Activated naive CD8-positive, alpha-beta T cell treated with anti-CD3 and anti-CD28 coated beads for 36 hours (primary cell): ENCODE data around the gene GRM5. TPM values are rescaled to one million over a fixed set of nuclear protein-coding genes. Genes with fewer than 3 reads are reported as not detected.
"Not testable (repeated sequence)": the region's sequence is repeated elsewhere in the genome, so short reads cannot be mapped to it uniquely, and the experiment has no call there.

ENCODE experiments used
- DNase-seq: peaks from one replicate; pipeline ENCODE4 v3.0.0; 2021
- H3K27ac Mint-ChIP-seq: one replicate; pipeline ENCODE4 v1.8.0; 2022; ENCODE audit warnings: mild to moderate bottlenecking, moderate library complexity, mixed read lengths
- H3K27me3 Mint-ChIP-seq: one replicate; pipeline ENCODE4 v1.8.0; 2022; ENCODE audit warnings: mild to moderate bottlenecking, mixed read lengths
- H3K36me3 Mint-ChIP-seq: one replicate; pipeline ENCODE4 v1.8.0; 2021; ENCODE audit warnings: mild to moderate bottlenecking, mixed read lengths
- H3K4me1 Mint-ChIP-seq: one replicate; pipeline ENCODE4 v1.8.0; 2021; ENCODE audit warnings: mixed read lengths
- H3K4me3 Mint-ChIP-seq: one replicate; pipeline ENCODE4 v1.8.0; 2022; ENCODE audit warnings: mild to moderate bottlenecking, moderate library complexity, mixed read lengths
- H3K9me3 Mint-ChIP-seq: one replicate; pipeline ENCODE4 v1.8.0; 2022; ENCODE audit warnings: mixed read lengths
- total RNA-seq, 2 experiments: library from RNA; stranded (reverse); gene quantifications; one replicate each; pipeline ENCODE4 v1.2.3, GENCODE V29; 2021

Gene GRM5
- total RNA-seq, 2 experiments from 2014 or later, result not detected

DNA sequence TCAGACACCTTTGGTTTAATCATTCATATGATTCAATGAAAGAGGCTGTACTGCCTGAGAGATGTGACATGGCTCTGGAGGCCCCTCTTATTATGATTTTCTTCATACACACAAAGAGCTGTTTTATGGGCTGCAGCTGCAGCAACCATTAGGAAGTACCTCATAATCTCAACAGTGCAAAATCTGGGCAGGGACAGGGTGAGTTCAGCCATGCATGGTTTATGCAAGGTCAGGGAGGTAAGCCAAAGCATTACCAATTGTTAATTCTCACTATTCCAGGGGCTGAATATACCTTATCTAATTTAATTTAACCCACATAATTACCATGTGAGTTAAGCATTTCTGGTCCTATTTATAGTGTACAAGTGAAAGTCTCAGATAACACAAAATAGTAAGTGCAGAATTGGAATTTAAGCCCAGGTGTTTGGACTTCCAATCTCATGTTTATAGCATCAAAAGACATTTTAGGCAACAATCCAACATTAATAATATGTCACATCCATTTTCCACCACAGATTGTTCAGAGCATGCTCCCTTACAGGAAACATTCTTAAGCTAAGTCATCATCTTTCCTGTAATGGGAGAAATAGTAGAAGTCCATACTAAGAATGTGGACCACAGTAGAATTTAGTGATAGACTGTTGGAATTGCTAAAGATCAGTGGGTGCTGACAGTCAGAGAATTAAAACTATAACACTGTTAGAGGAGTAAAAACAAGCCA lies 45.8 kb downstream of the GRM5 start:
- H3K9me3 Mint-ChIP-seq, H3K4me1 Mint-ChIP-seq, H3K27me3 Mint-ChIP-seq, H3K4me3 Mint-ChIP-seq, H3K36me3 Mint-ChIP-seq, DNase-seq, H3K27ac Mint-ChIP-seq: not testable (repeated sequence)

DNA sequence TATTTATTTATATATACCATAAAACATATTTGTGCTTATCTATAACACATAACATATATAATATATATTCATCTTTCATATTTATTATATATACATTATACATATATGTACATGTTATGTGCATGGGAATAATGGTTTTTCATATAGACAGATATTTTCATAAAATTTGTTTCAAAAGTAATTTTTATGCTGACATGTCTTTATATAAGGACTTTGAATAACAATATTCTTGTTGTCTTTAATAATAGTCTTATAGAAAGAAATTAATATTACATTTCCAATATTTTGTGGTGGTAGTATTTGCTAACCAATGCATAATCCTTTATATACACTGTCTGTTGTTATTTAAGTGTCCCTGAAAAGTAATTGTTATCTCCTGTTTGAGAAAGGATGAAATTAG lies 49.6 kb downstream of the GRM5 start:
- no peak overlapping the region for H3K4me3 Mint-ChIP-seq
- DNase-seq, result no peak
- no peaks in the 10 kb centered on the region for H3K9me3 Mint-ChIP-seq
- H3K36me3 Mint-ChIP-seq, result no peaks in the 10 kb centered on the region
- no peak overlapping the region for H3K27ac Mint-ChIP-seq
- H3K4me1 Mint-ChIP-seq, result no peaks in the 10 kb centered on the region
- H3K27me3 Mint-ChIP-seq, result no peaks in the 10 kb centered on the region

DNA sequence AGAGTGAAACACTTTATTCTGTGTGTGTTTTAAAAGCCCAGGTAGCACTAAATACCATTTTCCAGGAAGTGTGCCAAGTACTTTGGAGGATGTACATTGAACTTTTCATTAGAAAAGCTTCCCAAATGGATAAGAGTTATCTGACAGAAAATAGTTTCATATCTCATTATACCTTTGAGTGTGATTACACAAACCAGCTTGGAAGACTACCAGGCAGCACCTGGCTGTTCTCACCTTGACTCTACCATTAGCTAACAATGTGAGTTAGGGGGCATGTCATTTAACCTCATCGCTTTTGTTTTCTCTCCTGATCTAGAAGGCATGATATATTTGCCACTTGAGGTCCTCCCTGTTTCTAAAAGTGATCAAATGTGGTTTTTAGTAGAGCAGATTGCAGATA lies 50.2 kb downstream of the GRM5 start:
- no peak overlapping the region for H3K4me3 Mint-ChIP-seq
- H3K9me3 Mint-ChIP-seq, result no peaks in the 10 kb centered on the region
- no peaks in the 10 kb centered on the region for H3K27me3 Mint-ChIP-seq
- no peaks in the 10 kb centered on the region for H3K4me1 Mint-ChIP-seq
- H3K27ac Mint-ChIP-seq, result no peak overlapping the region
- H3K36me3 Mint-ChIP-seq, result no peaks in the 10 kb centered on the region
- no peak for DNase-seq

DNA sequence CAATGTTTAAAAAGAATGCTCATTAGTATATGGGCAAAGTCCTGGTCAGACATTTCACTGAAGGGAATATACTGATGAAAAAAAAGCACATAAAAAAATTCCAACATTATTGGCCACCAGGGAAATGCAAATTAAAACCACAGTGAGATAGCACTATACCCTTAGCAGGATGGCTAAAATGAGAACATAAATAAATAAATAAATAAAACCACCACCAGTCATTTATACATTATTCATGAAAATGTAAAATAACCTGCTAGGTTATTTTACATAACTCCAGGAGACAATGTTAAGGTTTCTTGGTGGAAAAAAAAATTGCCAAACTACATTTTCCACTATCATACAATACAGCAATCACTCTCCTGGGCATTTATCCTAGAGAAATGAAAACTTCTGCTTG lies 64.9 kb downstream of the GRM5 start:
- not testable (repeated sequence) for H3K4me3 Mint-ChIP-seq, H3K9me3 Mint-ChIP-seq, H3K36me3 Mint-ChIP-seq, H3K4me1 Mint-ChIP-seq, H3K27me3 Mint-ChIP-seq, DNase-seq, H3K27ac Mint-ChIP-seq

DNA sequence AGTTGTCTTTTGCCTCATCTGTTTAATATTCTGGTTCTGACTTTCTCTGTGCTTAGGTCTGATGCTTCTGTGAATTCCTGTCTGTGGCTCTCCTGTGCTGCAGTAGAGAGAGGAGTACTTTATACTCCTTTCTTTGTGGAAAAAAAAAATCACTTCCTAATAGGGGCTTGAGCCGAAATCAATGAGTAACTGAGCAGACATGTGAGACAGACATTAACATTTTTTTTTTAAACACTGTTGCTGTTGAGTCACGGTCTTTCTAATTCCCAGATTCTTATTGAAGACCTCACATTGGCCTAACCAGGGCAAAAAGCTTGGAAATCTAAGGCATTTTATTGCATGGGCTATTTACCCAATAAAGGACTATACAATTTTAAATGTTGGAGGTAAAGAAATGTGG lies 86.1 kb downstream of the GRM5 start:
- no peak for DNase-seq
- H3K27me3 Mint-ChIP-seq, result no peaks in the 10 kb centered on the region
- H3K27ac Mint-ChIP-seq, result no peak overlapping the region
- no peak overlapping the region for H3K4me3 Mint-ChIP-seq
- no peaks in the 10 kb centered on the region for H3K36me3 Mint-ChIP-seq
- H3K4me1 Mint-ChIP-seq, result no peaks in the 10 kb centered on the region
- no peaks in the 10 kb centered on the region for H3K9me3 Mint-ChIP-seq

DNA sequence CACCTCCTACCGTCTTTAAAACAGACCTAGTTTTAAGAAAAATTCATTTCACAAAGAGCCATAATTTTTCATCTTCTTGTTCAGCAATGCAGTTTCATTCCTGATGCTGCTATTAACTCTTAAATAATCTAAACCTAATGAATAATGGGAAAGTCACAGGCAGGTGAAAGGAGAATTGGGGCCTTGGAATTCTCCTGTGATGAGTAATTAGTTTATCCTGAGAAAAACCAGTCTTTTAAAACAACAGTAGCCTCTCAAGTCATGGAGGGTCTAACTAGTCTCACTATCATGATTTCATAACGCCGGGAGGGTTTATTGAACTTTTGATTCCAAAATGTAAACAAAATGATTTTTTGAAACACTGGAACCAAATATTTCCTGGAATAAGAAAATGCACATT lies 86.8 kb downstream of the GRM5 start:
- DNase-seq, H3K27me3 Mint-ChIP-seq, H3K4me1 Mint-ChIP-seq, H3K9me3 Mint-ChIP-seq, H3K27ac Mint-ChIP-seq, H3K4me3 Mint-ChIP-seq, H3K36me3 Mint-ChIP-seq: not testable (repeated sequence)

DNA sequence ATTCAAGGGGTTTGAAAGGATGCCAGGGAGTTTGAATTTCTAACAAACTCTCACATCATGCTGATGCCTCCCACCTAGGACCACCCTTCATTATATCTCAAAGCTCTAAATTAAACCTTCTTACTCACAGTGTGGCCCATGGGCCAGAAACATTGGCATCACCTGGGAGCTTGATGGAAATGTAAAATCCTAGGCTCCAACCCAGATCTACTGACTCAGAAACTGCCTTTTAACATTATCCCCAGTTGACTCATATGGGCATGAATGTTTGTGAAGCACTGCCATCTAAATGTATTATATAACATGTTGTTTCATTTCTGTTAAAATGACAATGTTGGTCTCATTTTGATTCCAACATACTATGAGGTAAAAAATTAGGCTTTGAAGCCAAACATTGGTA lies 90.3 kb downstream of the GRM5 start:
- not testable (repeated sequence) for H3K9me3 Mint-ChIP-seq, H3K4me3 Mint-ChIP-seq, H3K36me3 Mint-ChIP-seq, H3K27ac Mint-ChIP-seq, DNase-seq, H3K27me3 Mint-ChIP-seq, H3K4me1 Mint-ChIP-seq

DNA sequence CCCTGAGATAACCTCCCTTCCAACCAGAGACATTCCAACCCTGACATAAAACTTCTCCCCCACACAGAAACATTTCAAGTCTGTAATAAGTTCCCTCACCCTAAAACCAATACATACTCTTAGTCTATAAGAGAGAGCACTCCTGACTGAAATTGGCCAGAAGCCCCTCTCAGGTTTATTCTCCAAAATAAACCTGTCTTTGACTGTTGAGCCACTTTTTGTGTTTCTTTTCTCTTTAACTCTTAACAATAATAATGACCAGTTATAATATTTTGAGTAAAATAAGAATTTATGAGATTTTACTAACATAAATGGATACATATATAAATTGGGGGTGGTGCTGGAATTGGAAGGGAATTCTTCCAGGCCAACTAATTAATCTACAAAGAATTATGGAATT lies 93.6 kb downstream of the GRM5 start:
- DNase-seq, result no peak
- Mint-ChIP-seq H3K27ac (no peak overlapping the region), H3K36me3 (no peaks in the 10 kb centered on the region), H3K4me1 (no peaks in the 10 kb centered on the region), H3K9me3 (peaks cover 3% of the 10 kb centered on the region), H3K27me3 (no peaks in the 10 kb centered on the region), H3K4me3 (no peak overlapping the region)

DNA sequence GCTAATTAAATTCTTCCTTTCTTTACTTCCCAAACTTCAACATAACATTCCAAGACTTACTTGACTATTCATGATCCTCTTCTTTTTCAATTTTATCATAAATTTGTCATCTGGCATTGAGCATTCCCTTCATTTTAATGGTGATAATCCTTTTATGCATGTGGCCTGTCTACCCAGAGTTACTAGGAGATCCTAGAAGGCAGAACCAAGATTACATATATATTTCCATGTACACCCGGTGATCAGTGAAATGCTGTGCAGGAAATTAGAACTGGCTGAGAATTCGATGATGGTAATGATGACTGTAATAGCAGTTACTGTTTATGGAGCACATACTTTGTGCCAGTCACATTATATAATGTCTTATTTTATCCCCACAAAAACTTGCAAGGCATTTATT lies 104.2 kb downstream of the GRM5 start:
- H3K9me3 Mint-ChIP-seq, DNase-seq, H3K27ac Mint-ChIP-seq, H3K4me1 Mint-ChIP-seq, H3K4me3 Mint-ChIP-seq, H3K36me3 Mint-ChIP-seq, H3K27me3 Mint-ChIP-seq: not testable (repeated sequence)

DNA sequence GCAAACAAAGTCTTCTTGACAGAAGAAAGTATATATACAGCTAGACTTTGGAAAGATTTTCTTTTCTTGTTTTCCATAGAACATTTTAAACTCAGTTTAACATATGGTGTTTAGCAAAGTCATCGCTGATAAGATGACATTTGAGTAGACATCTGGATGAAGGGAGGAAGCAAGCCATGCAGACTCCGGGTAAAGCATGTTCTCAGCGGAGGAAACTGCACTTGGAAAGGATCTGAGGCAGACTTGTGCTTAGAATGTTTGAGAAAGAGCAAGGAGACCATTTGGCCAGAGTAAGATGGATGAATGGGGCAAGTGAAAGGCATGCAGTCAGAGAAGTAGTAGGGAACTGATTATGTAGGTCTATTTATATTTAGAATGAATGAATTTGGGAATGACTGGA lies 105.9 kb downstream of the GRM5 start:
- DNase-seq, H3K9me3 Mint-ChIP-seq, H3K36me3 Mint-ChIP-seq, H3K27me3 Mint-ChIP-seq, H3K4me1 Mint-ChIP-seq, H3K4me3 Mint-ChIP-seq, H3K27ac Mint-ChIP-seq: not testable (repeated sequence)

DNA sequence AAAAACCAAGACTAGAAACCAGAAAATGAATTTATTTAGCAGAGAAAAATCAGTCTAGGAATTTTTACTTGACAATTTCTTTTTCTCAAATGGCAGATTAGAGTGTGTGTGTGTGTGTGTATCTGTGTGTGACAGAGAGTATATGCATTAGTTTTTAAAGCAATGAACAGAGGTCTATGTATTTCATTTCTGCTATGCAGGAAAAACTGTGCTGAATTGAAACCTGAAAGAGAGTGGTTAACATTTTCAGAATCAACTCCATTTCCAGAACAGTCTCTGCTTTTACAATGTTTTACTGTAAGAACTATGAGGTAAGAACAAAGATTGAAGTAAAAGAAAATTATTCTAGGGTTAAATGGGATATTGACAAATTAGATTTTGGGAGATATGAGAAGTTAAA lies 114.8 kb downstream of the GRM5 start:
- H3K27me3 Mint-ChIP-seq, result no peaks in the 10 kb centered on the region
- no peaks in the 10 kb centered on the region for H3K36me3 Mint-ChIP-seq
- no peak overlapping the region for H3K4me3 Mint-ChIP-seq
- H3K27ac Mint-ChIP-seq, result no peak overlapping the region
- peaks cover 2% of the 10 kb centered on the region for H3K4me1 Mint-ChIP-seq
- no peak for DNase-seq
- H3K9me3 Mint-ChIP-seq, result no peaks in the 10 kb centered on the region

DNA sequence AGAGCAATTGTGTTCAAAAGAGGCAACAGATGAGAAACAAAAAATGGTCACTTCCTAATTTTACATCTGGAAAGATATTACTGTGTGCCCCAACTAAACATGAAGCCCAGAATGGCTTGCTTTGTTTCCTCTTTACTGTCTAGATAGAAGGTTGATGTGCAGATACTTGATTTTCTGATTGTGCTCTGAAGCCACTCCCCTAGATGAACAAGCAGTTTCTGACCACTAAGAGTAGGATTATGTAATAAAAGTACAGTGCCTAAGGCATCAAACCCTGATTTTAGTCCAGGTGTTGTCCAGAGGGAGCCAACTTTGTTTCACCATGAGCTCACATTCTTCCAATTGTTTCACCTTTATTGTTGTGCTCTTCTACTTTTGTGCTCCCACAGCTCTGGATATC lies 116.9 kb downstream of the GRM5 start:
- DNase-seq, H3K27ac Mint-ChIP-seq, H3K4me3 Mint-ChIP-seq: not testable (repeated sequence)

DNA sequence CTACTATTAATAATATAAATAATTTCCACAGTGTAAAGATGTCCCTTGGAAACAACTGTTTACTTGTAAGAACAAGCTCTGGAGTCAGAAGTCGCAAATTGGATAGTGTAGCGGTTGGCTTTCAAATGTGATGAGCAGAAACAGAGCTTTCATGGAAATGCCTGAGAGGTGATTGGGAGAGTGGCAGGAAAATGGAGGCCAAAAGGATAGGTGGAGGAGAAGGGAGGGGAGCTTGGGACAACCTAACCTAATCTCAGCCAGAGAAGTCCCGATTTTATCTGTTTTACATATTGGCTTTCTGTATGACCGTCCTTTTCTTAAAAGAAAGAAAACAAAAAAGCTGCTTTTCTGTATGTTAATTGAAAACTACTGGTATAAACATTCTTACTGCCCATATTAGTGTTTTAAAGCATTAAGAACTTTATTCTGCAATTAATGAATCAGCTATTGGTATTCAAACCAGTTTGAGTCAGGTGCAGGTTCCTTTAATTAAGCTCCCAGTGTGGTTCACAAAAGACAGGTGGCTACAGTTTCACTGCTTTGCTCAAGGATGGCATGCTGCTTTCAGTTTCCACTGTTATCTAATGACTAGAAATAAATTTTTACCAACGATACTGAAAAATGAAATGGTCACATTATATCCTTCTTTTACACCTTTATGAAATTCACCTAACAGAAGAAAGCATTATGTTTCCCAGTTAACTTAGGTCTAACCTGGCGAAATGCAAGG lies 117.8 kb downstream of the GRM5 start:
- H3K9me3 Mint-ChIP-seq, DNase-seq, H3K36me3 Mint-ChIP-seq, H3K27ac Mint-ChIP-seq, H3K4me1 Mint-ChIP-seq, H3K4me3 Mint-ChIP-seq, H3K27me3 Mint-ChIP-seq: not testable (repeated sequence)

More for the DNA sequence above, 116.9 kb downstream of the GRM5 start:
- H3K4me1 Mint-ChIP-seq, H3K27me3 Mint-ChIP-seq, H3K9me3 Mint-ChIP-seq, H3K36me3 Mint-ChIP-seq: not testable (repeated sequence)

DNA sequence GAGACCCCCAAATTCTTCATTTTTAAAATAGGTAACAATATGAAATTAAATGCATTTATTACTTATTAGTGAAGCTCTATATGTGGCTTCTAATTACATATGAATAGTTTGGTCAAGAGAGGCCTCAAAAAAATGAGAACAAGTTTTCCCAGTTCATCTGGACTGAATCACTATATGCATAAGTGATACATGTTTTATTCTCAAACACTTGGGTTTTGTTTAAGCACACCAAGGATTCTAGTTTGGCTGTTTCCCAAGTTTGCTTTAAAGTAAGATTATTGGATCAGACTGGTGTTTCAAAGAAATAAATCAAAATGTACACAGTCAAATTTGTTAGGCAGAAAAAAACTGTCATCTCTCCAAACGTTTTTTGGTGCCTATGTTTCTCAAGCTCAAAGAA lies 136.1 kb downstream of the GRM5 start:
- not testable (repeated sequence) for DNase-seq, H3K36me3 Mint-ChIP-seq, H3K4me3 Mint-ChIP-seq, H3K27ac Mint-ChIP-seq, H3K4me1 Mint-ChIP-seq, H3K9me3 Mint-ChIP-seq, H3K27me3 Mint-ChIP-seq

DNA sequence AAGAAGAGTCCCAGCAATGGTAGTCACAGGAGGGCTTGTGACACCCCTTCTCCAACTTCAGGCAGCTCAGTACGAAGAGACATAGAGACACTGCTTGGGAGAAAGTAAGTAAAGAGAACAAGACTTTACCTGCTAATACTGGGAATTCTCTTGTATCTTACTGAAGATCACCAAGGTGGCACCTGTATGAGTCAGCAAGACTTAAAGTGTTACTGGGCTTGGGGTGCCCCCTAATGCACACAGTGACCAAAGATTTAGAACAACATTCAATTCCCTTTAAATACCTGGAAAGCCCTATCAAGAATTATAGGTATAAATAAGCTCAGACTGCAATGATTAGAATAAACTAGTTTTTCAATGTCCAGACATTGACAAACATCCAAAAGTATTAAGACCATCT lies 148.7 kb downstream of the GRM5 start:
- DNase-seq, H3K4me1 Mint-ChIP-seq, H3K4me3 Mint-ChIP-seq, H3K27ac Mint-ChIP-seq, H3K9me3 Mint-ChIP-seq, H3K27me3 Mint-ChIP-seq, H3K36me3 Mint-ChIP-seq: not testable (repeated sequence)

DNA sequence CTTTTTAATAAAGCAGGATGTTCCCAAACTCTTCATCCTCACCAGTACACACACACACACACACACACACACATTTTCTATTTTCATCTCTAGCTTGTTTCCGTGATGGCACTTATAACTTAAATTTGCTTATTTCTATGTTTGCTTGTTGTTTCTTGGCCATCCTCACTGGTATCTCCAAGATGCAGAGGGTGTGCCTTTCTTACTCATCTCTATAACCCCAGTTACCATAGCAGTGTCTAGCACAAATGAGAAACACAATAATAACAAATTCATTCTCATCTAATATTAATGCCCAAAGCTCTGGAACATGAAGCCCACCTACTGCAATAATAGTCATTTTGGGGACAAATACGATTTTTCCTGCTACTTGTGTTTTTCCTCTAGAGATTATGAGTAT lies 156.3 kb downstream of the GRM5 start:
- no peak for DNase-seq
- Mint-ChIP-seq H3K27ac (no peak overlapping the region), H3K4me3 (no peak overlapping the region), H3K4me1 (no peaks in the 10 kb centered on the region), H3K27me3 (no peaks in the 10 kb centered on the region), H3K36me3 (no peaks in the 10 kb centered on the region), H3K9me3 (no peaks in the 10 kb centered on the region)
